Lower lobe of right lung (tissue), 2 donors: ENCODE data around the gene ZNF80. TPM values are rescaled to one million over a fixed set of nuclear protein-coding genes. Genes with fewer than 3 reads are reported as not detected.
A peak's percentile ranks its signal among the peaks of the same experiment; 100 is the strongest.

Experiments
- ATAC-seq, 2 donors: fragments of 200-7000 bp; cut with Tn5 transposase; one replicate each; pipeline ENCODE4 v1.9.1; 2020 to 2022; ENCODE audit warnings: mild to moderate bottlenecking in 2 of 2, moderate library complexity in 2 of 2
- DNase-seq: peaks from one replicate; pipeline ENCODE4 v3.0.0-alpha.2; 2020
- H3K27ac ChIP-seq: fragments of 200-600 bp; one replicate; pipeline ENCODE4 v1.8.0; 2022
- H3K27me3 ChIP-seq: fragments of 200-600 bp; one replicate; pipeline ENCODE4 v1.8.0; 2022; ENCODE audit warnings: low read depth
- H3K36me3 ChIP-seq: fragments of 200-600 bp; one replicate; pipeline ENCODE4 v1.8.0; 2022; ENCODE audit warnings: mild to moderate bottlenecking
- H3K4me1 ChIP-seq: fragments of 200-600 bp; one replicate; pipeline ENCODE4 v1.8.0; 2022
- H3K4me3 ChIP-seq: fragments of 200-600 bp; one replicate; pipeline ENCODE4 v1.8.0; 2022; ENCODE audit warnings: mild to moderate bottlenecking
- H3K9me3 ChIP-seq: fragments of 200-600 bp; one replicate; pipeline ENCODE4 v1.8.0; 2022
- intact Hi-C: fragments of 100-400 bp; cut with DNase I; formaldehyde crosslinking; loops from one replicate; pipeline ENCODE4 v1.11.0; 2022
- total RNA-seq: library from RNA; stranded (reverse); fragmentation: NEBNext Ultra II Directional; extraction: Animal tissue kit (Norgen Biotek cat#: 25700); gene quantifications from one replicate; pipeline ENCODE4 v1.2.1, GENCODE V29; 2021
- TF ChIP-seq, protein P1 (sequence below): fragments of 200-600 bp; IDR thresholded peaks from one replicate; pipeline ENCODE4 v1.8.0; 2022; ENCODE audit warnings: antibody characterized with exemption, mild to moderate bottlenecking
- donor health status: DM: no; HTN: yes; CAD: no; lungs with severe emphysema.

Gene ZNF80
- total RNA-seq, 1 donor from 2014 or later = not detected

DNA sequence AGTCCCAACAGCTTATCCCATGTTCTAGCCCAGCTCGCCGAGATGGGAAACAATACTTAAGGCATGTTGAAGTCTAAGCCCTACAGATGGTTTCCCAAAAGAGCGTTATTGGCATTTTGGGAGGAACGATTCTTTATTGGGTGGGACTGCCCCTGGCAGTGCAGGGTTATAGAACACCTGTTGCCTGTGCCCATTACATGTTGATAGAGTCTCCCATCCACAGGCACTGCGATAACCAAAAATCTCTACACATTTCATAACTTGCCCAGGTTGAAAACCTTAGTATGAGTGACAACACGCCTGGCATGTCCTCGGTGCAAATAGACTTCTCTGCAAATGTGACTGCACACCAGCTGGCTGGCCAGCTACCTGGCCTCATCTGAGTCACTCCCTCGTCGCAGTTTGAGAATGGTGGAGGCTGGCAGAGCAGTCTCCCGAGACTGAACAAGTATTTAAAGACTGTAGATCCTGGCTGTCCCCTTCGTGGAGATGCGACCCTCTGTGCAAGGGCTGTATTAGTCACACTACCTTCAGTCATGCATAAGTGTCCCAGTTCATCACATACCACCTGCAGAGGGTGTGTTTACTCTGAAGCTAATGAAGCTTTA lies 18.7 kb downstream of the ZNF80 start:
- H3K27me3 ChIP-seq = no peaks in the 10 kb centered on the region

DNA sequence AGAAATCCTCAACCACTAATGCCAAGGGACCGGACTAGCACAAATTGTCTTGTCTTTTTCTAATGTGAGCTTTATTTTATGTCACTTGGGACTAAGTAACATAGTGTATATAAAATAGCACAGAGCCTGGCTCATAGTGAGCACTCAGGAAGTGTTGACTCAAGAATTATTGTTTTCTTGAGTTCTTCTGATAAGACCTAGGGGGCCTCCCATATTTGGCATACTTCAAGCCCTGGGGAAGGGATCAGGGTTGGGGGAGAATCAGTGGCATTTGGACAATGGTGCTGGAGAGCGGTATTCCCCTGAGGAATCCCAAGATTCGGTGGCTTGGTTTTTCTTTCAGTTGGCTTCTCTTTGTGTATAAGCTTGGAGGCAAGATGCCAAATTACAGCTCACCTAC lies 19.4 kb downstream of the ZNF80 start:
- DNase-seq (no peak), ATAC-seq (no peak)
- no peaks in the 10 kb centered on the region for H3K36me3 ChIP-seq
- no peak overlapping the region for H3K4me3 ChIP-seq
- no peak overlapping the region for H3K27ac ChIP-seq
- H3K9me3 ChIP-seq = no peaks in the 10 kb centered on the region
- H3K27me3 ChIP-seq = no peaks in the 10 kb centered on the region
- TF ChIP-seq, protein P1, sequence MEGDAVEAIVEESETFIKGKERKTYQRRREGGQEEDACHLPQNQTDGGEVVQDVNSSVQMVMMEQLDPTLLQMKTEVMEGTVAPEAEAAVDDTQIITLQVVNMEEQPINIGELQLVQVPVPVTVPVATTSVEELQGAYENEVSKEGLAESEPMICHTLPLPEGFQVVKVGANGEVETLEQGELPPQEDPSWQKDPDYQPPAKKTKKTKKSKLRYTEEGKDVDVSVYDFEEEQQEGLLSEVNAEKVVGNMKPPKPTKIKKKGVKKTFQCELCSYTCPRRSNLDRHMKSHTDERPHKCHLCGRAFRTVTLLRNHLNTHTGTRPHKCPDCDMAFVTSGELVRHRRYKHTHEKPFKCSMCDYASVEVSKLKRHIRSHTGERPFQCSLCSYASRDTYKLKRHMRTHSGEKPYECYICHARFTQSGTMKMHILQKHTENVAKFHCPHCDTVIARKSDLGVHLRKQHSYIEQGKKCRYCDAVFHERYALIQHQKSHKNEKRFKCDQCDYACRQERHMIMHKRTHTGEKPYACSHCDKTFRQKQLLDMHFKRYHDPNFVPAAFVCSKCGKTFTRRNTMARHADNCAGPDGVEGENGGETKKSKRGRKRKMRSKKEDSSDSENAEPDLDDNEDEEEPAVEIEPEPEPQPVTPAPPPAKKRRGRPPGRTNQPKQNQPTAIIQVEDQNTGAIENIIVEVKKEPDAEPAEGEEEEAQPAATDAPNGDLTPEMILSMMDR = no peak
- H3K4me1 ChIP-seq = peaks cover 10% of the 10 kb centered on the region
- intact Hi-C loops = no loop called here

More for the DNA sequence above, 18.7 kb downstream of the ZNF80 start:
- TF ChIP-seq, protein P1 = no peak
- no peak for DNase-seq
- intact Hi-C loops = no loop called here
- Histone ChIP-seq H3K27ac (no peak overlapping the region), H3K4me1 (peaks cover 8% of the 10 kb centered on the region), H3K4me3 (no peak overlapping the region), H3K36me3 (no peaks in the 10 kb centered on the region), H3K9me3 (no peaks in the 10 kb centered on the region)
- ATAC-seq = no peak

DNA sequence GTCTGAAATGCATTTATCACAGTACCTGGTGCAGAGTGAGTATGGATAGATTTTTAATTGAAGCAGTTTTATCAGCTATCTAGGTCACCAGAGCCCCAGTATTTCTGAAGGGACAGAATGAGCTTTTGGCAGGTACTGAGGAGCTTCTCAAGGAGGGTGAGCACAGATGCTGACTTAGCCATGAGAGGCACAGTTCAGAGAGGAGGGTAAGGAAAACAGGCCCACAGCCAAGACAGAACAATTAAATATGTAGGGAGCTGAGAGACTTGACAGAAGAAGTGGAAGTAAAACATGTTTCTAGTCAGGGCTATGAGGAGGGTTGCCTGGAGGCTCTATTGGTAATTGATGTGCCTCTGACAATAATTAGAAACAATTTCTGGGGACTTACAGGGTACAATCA lies 20.1 kb downstream of the ZNF80 start:
- DNase-seq (no peak), ATAC-seq (no peak)
- H3K4me3 ChIP-seq = no peak overlapping the region
- TF ChIP-seq, protein P1 = no peak
- intact Hi-C loops = no loop called here
- H3K27ac ChIP-seq = no peak overlapping the region
- no peaks in the 10 kb centered on the region for H3K9me3 ChIP-seq
- H3K4me1 ChIP-seq = peaks cover 10% of the 10 kb centered on the region
- H3K27me3 ChIP-seq = no peaks in the 10 kb centered on the region
- no peaks in the 10 kb centered on the region for H3K36me3 ChIP-seq

DNA sequence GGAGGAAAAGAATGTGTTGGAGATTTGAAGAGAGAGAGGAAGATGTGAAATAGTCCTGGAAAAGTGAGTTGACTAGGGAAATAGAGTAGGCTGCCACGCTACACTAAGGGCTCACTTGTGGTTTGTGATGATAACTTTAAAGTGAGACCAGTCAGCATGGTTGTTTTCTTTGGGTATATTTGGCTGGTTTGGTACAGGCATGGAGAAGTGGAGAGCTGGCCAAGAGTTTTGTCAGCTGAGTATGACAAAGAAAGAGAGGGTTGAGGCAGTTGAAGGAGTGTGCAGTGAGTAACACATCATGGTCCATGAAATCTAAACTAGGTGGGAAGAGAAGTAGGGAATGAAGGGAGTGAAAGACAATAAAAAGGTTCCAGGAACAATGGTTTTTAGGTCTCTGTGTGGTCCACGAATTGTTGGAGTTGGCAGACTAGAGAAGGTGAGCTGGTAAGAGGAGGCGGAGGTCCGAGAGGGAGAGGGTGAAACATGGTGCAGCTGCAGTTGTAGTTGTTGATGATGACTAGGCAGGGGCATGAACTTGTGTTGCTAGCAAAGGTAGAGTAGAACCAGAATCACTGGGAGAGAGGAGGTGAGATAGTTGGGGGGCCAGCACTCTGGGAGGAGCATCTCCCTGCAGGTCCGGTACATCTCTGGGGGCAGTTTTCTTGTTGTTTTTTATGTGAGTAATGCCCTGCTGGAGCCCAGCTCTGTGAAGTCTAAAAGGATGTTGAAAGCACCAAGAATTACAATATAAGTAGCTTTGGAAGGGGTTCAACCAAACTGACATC lies 21.0 kb downstream of the ZNF80 start:
- H3K27me3 ChIP-seq = no peaks in the 10 kb centered on the region
- ATAC-seq (no peak), DNase-seq (no peak)
- peaks cover 10% of the 10 kb centered on the region for H3K4me1 ChIP-seq
- no peaks in the 10 kb centered on the region for H3K9me3 ChIP-seq
- no peak overlapping the region for H3K4me3 ChIP-seq
- intact Hi-C loops = no loop called here
- no peak overlapping the region for H3K27ac ChIP-seq
- no peaks in the 10 kb centered on the region for H3K36me3 ChIP-seq
- TF ChIP-seq, protein P1 = no peak

DNA sequence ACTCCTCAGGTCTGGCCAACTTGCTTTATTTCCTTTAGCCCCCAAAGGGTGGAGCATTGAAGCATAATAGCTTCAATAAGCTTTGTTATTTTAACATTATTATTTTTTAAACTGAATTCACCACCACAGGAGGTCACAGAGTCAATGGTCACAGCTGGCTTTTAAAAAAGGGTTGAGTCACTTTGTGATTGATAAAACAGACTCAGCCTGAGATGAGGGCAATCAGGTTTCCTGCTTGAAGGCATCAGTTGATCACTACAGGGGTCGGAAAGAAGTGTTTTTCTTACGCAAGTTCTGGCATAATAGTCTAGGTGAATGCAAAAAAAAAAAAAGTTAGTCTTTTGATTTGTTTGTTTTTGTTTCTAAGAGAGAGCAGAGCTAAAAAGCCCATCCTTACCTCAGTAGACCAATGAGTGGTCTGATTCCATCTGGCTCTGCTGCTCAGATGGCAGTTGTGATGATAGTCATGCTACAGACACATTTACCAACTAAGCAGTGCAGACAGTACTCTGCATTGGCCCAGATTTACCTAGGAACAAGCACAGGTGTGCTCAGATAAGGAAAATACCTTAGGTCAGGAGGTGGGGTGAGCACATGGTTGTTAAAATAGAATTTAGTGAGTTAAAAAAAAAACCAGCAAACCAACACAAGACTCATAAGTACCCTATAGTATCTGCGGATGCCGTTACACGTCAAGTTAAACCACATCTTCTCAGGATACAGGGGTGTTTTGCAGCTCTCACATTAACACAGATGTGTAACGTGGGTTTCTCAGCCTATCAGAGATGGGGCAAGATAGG lies 22.6 kb downstream of the ZNF80 start:
- ATAC-seq (peak; percentile 61 to 62), DNase-seq (no peak)
- intact Hi-C loops = no loop called here
- TF ChIP-seq, protein P1 = no peak
- H3K27me3 ChIP-seq = no peaks in the 10 kb centered on the region
- H3K27ac ChIP-seq = peak overlapping the region; percentile 73
- peaks cover 10% of the 10 kb centered on the region for H3K4me1 ChIP-seq
- H3K36me3 ChIP-seq = no peaks in the 10 kb centered on the region
- peak overlapping the region; percentile 29 for H3K4me3 ChIP-seq
- no peaks in the 10 kb centered on the region for H3K9me3 ChIP-seq
